Activated CD4-positive, alpha-beta T cell treated with anti-CD3 and anti-CD28 coated beads for 36 hours (primary cell): ENCODE data around the gene SPDYE4. TPM values are rescaled to one million over a fixed set of nuclear protein-coding genes. Genes with fewer than 3 reads are reported as not detected.

Source experiments
- ATAC-seq: fragments of 200-7000 bp; cut with Tn5 transposase; one replicate; pipeline ENCODE4 v1.10.0; 2021; ENCODE audit warnings: mild to moderate bottlenecking, moderate library complexity
- CTCF ChIA-PET: fragments of 350-600 bp; sonication (Branson Sonifier 250); formaldehyde crosslinking; loops from one replicate; lab custom pipeline; 2021; ENCODE audit warnings: antibody characterized with exemption; lab: Charles Lee
- POLR2A ChIA-PET: fragments of 350-600 bp; sonication (Branson Sonifier 250); formaldehyde crosslinking; loops from one replicate; lab custom pipeline; 2021; ENCODE audit warnings: antibody characterized with exemption, inconsistent platforms; lab: Charles Lee
- DNase-seq: peaks from one replicate; pipeline ENCODE4 v3.0.0-alpha.2; 2020
- H3K27ac Mint-ChIP-seq: one replicate; pipeline ENCODE4 v1.8.0; 2021; ENCODE audit warnings: mixed read lengths
- H3K27me3 Mint-ChIP-seq: one replicate; pipeline ENCODE4 v1.8.0; 2021; ENCODE audit warnings: mixed read lengths
- H3K36me3 Mint-ChIP-seq: one replicate; pipeline ENCODE4 v1.8.0; 2021; ENCODE audit warnings: low read depth, mixed read lengths
- H3K4me1 Mint-ChIP-seq: one replicate; pipeline ENCODE4 v1.8.0; 2021; ENCODE audit warnings: mixed read lengths
- H3K4me3 Mint-ChIP-seq: one replicate; pipeline ENCODE4 v1.8.0; 2021; ENCODE audit warnings: mild to moderate bottlenecking, moderate library complexity, mixed read lengths
- H3K9me3 Mint-ChIP-seq: one replicate; pipeline ENCODE4 v1.8.0; 2021; ENCODE audit warnings: low read depth, mixed read lengths
- intact Hi-C, 2 experiments: fragments of 100-400 bp; cut with DNase I in 1 of 2; cut with micrococcal nuclease in 1 of 2; formaldehyde crosslinking; loops; one replicate each; pipeline versions ENCODE4 v1.14.2 to v1.15.1; 2022 to 2024; cut with DNase I, micrococcal nuclease
- total RNA-seq, 2 experiments: library from RNA; stranded (reverse); gene quantifications; one replicate each; pipeline ENCODE4 v1.2.3, GENCODE V29; 2021

Gene SPDYE4
- total RNA-seq, 2 experiments from 2014 or later = not detected

DNA sequence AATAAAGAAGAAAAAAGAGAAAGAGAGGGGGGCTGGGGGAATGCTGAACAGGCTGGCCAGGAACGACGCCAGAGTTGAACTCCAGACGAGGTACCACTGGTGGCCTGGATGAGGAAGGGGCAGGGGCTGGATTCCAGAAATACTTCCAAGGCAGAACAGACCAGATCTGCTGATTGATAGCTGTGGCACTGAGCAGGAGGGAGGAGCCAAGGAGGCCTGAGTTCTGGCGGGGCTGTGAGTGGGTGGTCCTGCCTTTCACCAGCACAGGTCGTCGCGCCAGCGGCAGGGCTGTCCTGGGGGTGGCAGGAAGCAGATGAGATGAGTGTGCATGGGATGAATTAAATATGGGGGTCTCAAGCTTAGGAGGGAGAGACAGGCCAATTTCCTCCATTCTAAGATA, 19.2 kb downstream of the SPDYE4 start:
- Mint-ChIP-seq H3K9me3 (no peaks in the 10 kb centered on the region), H3K27ac (no peak overlapping the region), H3K4me3 (no peak overlapping the region), H3K27me3 (peaks cover 3% of the 10 kb centered on the region), H3K4me1 (peaks cover 3% of the 10 kb centered on the region), H3K36me3 (no peaks in the 10 kb centered on the region)
- DNase-seq = no peak
- no peak for ATAC-seq
- POLR2A ChIA-PET = no interaction called here
- intact Hi-C loops = no loop called here
- CTCF ChIA-PET = no interaction called here

DNA sequence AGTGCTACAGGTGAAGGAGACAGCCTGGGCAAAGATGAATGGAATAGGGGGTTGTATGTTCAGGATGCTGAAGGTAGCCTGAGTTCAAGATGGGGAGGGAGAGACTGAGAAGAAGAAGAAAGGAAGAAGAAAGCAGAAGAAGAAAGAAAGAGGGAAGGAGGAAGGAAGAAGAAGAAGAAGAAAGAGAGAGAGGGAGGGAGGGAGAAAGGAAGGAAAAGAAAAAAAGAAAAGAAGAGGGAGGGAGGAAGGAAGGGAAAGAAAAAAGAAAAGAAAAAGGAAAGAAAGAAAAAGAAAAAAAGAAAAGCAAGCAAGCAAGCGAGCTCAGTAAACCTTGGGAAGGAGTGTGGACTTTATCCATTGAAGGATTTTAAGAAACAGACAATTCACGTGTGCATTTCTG, 21.6 kb downstream of the SPDYE4 start:
- H3K4me3 Mint-ChIP-seq = no peak overlapping the region
- intact Hi-C loops = no loop called here
- CTCF ChIA-PET = interaction anchor here (0.6 kb wide), 1 partner anchor 1751 kb away, joined by 3 read pairs; no protein-coding TSS in a partner anchor

DNA sequence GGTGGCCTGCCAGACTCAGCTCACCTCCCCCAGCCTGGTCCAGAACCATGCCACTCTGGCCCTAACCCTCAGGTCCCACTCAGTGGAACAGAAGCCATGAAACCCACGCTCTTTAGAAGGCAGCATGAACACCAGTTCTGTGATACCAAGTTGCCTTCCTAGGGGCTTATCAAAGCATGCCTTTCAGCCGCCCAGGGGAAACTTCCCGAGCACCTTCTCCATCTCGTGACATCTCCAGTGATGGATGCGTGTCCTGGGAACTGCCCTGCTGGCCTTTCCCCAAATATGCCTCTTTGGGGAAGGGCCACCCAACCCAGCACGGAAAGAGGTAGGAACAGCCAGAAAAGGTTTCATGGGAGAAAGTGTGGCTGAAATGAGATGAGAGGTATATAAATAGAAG, 22.0 kb downstream of the SPDYE4 start:
- CTCF ChIA-PET = no interaction called here
- Mint-ChIP-seq H3K36me3 (no peaks in the 10 kb centered on the region), H3K27ac (no peak overlapping the region), H3K4me1 (peaks cover 3% of the 10 kb centered on the region), H3K27me3 (peaks cover 5% of the 10 kb centered on the region), H3K4me3 (no peak overlapping the region), H3K9me3 (no peaks in the 10 kb centered on the region)
- intact Hi-C loops = no loop called here
- ATAC-seq = no peak
- POLR2A ChIA-PET = no interaction called here
- no peak for DNase-seq

More for the DNA sequence above, 21.6 kb downstream of the SPDYE4 start:
- DNase-seq = no peak
- Mint-ChIP-seq H3K4me1 (peaks cover 3% of the 10 kb centered on the region), H3K27me3 (peaks cover 3% of the 10 kb centered on the region), H3K9me3 (no peaks in the 10 kb centered on the region), H3K27ac (no peak overlapping the region), H3K36me3 (no peaks in the 10 kb centered on the region)
- no peak for ATAC-seq
- POLR2A ChIA-PET = no interaction called here

DNA sequence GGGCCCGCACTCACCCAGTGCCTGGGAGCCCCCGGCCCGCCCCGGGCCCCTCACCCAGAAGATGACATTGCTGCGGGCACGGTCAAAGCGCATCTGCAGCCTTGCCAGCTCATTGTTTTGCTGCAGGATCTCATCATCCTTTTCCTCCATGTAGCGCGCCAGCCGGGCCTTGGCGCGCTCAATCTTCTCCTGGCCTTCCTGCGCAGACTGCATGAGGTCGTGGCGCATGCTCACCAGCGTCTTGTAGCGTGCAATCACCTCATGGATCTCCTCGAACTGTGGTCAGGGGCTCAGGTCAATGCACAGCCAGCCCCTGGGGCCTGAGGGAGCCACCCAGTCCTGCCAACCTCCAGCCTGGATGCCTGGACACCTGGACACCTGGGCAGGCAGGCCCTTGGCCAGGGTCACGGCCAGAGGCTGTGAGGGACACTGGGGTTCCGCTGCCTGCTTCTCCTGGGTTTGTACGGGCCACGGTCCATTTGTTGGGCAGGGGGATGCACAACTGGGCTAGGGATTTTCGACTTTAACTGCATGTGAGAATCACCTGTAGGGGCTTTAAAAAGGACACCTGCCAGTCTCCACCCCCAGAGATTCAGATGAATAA, 22.9 kb downstream of the SPDYE4 start:
- CTCF ChIA-PET = no interaction called here
- DNase-seq = no peak
- no peak for ATAC-seq
- POLR2A ChIA-PET = no interaction called here
- Mint-ChIP-seq H3K4me1 (peaks cover 3% of the 10 kb centered on the region), H3K4me3 (no peak overlapping the region), H3K9me3 (no peaks in the 10 kb centered on the region), H3K27me3 (peaks cover 11% of the 10 kb centered on the region), H3K27ac (no peak overlapping the region), H3K36me3 (no peaks in the 10 kb centered on the region)
- intact Hi-C loops = no loop called here

DNA sequence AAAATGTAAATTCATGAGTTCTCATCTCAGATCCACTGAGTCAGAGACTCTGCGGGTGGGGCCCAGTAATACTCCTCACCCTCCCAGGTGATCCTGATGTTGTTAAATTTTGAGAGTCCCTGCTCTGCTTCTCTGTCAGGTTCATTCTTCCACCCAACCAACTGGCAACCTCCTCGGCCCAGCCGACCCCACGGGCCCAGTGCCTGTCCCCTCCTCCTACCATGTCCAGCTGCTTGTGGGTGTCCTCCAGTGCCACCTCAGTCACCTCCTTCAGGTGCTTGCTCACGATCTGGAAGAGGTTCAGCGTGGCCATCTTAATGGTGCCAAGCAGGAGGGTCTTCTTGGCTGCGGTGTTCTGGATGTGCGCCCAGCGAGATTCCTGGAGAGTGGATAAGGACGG, 23.5 kb downstream of the SPDYE4 start:
- CTCF ChIA-PET = interaction anchor here (0.6 kb wide), 1 partner anchor 12 kb away, joined by 3 read pairs; no protein-coding TSS in a partner anchor
- intact Hi-C loops = no loop called here
- Mint-ChIP-seq H3K27ac (no peak overlapping the region), H3K4me3 (no peak overlapping the region), H3K9me3 (no peaks in the 10 kb centered on the region), H3K27me3 (peaks cover 11% of the 10 kb centered on the region), H3K4me1 (peaks cover 1% of the 10 kb centered on the region), H3K36me3 (no peaks in the 10 kb centered on the region)
- no peak for ATAC-seq
- no peak for DNase-seq
- POLR2A ChIA-PET = no interaction called here

DNA sequence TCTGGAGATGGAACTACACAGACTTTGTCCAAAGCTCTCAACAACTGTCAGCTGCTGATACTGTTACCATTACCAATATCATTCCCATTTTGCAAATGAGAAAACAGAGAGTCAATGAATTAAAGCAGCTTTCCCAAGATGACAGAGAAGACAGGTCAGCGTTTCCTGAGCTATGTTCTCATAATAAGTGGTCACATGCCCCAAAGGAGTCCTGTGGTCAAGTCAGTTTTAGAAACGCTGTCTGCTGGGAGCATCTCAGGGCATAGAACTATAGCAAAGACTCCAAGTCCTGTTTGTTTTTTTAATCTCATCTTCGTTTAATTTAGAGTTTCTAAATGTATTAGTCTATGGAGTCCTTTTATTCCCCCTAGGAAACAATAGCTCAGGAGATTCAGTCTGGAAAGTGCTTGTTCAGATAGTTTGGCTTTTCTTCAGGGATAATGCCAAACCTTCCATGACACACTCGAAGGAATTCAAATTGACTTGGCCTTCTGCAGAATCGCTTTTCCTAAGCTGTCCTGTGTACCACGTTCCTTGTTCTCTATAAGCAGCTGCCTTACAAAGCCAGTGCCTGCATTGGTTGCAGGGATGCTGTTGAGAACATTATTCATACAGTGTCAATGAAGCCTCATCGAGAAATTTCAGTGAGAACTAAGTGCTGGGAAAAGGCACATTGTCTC, 25.8 kb downstream of the SPDYE4 start:
- Mint-ChIP-seq H3K27ac (no peak overlapping the region), H3K36me3 (no peaks in the 10 kb centered on the region), H3K9me3 (no peaks in the 10 kb centered on the region), H3K4me3 (no peak overlapping the region), H3K27me3 (peaks cover 12% of the 10 kb centered on the region), H3K4me1 (no peaks in the 10 kb centered on the region)
- no peak for ATAC-seq
- ChIA-PET CTCF (interaction anchor here (1.4 kb wide), 1 partner anchor 323 kb away, joined by 3 read pairs; no protein-coding TSS in a partner anchor), POLR2A (no interaction called here)
- DNase-seq = no peak
- intact Hi-C loops = no loop called here

DNA sequence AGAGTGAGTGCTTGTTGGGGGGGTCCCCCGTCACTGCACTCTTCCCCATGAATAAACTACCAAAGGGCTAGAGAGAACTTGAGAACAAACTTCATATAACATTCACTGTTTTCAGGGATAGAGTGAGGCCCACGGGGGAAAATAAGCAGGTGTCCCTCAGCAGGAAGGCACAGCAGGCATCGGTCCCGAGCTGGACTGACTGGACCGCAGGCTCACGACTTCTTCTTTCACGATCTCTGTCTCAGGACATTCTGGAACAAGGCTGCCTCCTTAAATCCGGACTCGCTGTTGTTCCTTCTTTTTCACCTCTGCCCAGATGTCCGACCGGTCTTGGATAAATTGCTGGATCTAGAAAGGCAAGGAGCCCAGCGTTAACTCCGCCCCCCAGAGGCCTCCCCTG, 28.5 kb downstream of the SPDYE4 start:
- H3K27ac Mint-ChIP-seq = no peak overlapping the region
- ChIA-PET CTCF (no interaction called here), POLR2A (no interaction called here)
- intact Hi-C loops = no loop called here
- peaks cover 11% of the 10 kb centered on the region for H3K27me3 Mint-ChIP-seq
- DNase-seq (no peak), ATAC-seq (no peak)
- no peak overlapping the region for H3K4me3 Mint-ChIP-seq
- no peaks in the 10 kb centered on the region for H3K4me1 Mint-ChIP-seq
- H3K9me3 Mint-ChIP-seq = no peaks in the 10 kb centered on the region
- no peaks in the 10 kb centered on the region for H3K36me3 Mint-ChIP-seq

DNA sequence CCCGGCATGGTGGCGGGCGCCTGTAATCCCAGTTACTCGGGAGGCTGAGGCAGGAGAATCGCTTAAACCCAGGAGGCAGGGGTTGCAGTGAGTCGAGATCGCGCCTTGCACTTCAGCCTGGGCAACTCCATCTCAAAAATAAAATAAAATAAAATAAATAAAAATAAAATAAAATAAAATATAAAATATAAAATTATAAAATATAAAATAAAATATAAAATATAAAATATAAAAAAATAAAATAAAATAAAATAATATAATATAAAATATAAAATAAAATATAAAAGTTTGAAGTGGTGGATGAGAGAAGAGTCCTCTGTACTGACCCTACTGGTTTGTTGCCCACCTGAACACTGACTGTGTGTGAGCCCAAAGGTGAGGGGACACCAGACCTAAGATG, 28.9 kb downstream of the SPDYE4 start:
- no peaks in the 10 kb centered on the region for H3K4me1 Mint-ChIP-seq
- no peak overlapping the region for H3K4me3 Mint-ChIP-seq
- ChIA-PET POLR2A (no interaction called here), CTCF (no interaction called here)
- peaks cover 11% of the 10 kb centered on the region for H3K27me3 Mint-ChIP-seq
- H3K9me3 Mint-ChIP-seq = no peaks in the 10 kb centered on the region
- no peak for DNase-seq
- no peak overlapping the region for H3K27ac Mint-ChIP-seq
- no peak for ATAC-seq
- intact Hi-C loops = no loop called here
- H3K36me3 Mint-ChIP-seq = no peaks in the 10 kb centered on the region

DNA sequence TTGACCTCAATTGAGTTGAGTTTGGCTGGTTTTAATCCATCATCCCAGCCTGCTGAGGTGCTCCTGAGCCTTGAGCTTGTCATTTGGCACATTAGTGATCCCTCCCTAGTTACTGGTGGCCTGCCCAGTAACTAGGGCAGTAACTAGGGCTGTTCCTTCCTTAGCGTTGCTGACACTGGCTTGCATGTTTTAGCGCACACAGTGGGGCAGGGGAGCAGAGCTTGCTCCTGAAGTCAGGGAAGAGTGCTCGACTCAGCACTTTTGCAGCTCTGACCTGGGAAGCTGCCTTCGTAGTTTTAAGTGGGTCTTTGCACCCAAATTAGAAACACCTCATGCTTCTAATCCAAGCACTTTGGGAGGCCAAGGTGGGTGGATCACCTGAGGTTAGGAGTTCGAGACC, 29.4 kb downstream of the SPDYE4 start:
- Mint-ChIP-seq H3K4me3 (no peak overlapping the region), H3K36me3 (no peaks in the 10 kb centered on the region), H3K9me3 (no peaks in the 10 kb centered on the region), H3K27ac (no peak overlapping the region), H3K27me3 (peaks cover 11% of the 10 kb centered on the region), H3K4me1 (no peaks in the 10 kb centered on the region)
- CTCF ChIA-PET = no interaction called here
- POLR2A ChIA-PET = no interaction called here
- ATAC-seq = no peak
- no peak for DNase-seq
- intact Hi-C loops = no loop called here

DNA sequence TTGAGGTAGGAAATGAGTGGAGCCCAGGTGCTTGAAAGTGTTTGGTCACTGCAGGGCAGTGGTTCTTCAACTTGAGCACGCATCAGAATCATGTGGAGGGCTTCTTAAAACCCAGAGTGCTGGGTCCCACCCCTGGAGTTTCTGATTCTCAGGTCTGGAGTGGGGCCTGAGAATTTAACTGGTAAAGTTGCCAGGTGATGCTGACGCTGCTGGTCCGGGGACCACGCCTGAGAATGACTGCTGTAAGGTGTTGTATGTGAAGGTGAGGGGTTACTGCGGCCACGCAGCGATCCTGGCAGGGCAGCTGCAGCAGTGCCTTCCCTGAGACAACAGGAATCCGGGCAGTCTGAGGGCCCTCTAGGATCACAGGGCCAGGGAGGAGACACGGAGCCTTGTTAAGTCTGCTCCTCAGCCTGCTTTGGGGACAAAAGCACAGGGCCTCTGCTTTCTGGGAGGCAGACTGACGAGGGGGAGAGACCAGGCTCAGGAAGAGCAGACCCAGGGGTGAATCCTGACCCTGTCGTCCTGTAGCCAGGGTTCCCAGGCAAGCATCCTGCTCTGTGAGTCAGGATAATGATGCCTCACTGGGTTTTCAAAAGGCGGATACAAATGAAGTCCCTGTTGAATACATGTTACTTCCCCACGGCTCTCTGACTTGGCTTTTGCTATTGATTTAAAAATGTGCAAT, 30.0 kb downstream of the SPDYE4 start:
- no peak overlapping the region for H3K27ac Mint-ChIP-seq
- no peaks in the 10 kb centered on the region for H3K9me3 Mint-ChIP-seq
- H3K4me3 Mint-ChIP-seq = no peak overlapping the region
- ChIA-PET CTCF (no interaction called here), POLR2A (no interaction called here)
- H3K36me3 Mint-ChIP-seq = no peaks in the 10 kb centered on the region
- DNase-seq = no peak
- no peaks in the 10 kb centered on the region for H3K4me1 Mint-ChIP-seq
- intact Hi-C loops = no loop called here
- H3K27me3 Mint-ChIP-seq = peaks cover 11% of the 10 kb centered on the region
- ATAC-seq = no peak

DNA sequence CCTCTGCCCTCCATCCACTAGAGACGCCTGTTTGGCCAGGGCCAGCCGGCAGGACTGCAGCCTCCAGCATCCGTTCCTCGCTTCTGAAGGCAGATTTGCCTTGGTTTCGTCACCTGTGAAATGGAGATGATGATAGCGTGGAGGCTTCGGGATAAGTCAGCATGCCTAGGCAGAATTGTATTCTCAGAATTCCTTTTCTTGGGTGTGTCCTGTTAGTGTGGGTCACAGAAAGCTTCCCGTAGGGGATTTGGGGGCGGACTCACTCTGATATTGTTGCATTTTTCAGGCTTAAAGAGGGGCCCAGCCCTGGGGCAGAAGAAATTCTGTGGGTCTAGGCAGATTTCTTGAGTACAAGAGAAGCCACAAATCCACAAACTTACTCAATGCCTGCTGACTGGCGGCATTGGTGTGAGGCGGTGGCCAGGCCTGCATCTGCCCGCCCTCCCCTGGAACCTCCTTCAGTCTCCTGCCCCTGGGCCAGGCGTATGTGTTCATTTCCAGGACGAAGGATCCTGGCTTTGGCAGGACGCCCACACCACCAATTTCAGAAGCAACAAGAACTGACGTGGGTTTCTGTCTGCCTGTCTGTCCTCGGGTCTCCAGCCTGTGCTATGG, 31.3 kb downstream of the SPDYE4 start:
- peaks cover 11% of the 10 kb centered on the region for H3K27me3 Mint-ChIP-seq
- no peaks in the 10 kb centered on the region for H3K9me3 Mint-ChIP-seq
- no peak overlapping the region for H3K27ac Mint-ChIP-seq
- ChIA-PET CTCF (no interaction called here), POLR2A (no interaction called here)
- no peak for DNase-seq
- no peak for ATAC-seq
- no peak overlapping the region for H3K4me3 Mint-ChIP-seq
- intact Hi-C loops = no loop called here
- H3K36me3 Mint-ChIP-seq = no peaks in the 10 kb centered on the region
- no peaks in the 10 kb centered on the region for H3K4me1 Mint-ChIP-seq
